Measurements from ENCODE around the gene MYO5C.
"Not testable (repeated sequence)": the region's sequence is repeated elsewhere in the genome, so short reads cannot be mapped to it uniquely, and the experiment has no call there.

Gene MYO5C

DNA sequence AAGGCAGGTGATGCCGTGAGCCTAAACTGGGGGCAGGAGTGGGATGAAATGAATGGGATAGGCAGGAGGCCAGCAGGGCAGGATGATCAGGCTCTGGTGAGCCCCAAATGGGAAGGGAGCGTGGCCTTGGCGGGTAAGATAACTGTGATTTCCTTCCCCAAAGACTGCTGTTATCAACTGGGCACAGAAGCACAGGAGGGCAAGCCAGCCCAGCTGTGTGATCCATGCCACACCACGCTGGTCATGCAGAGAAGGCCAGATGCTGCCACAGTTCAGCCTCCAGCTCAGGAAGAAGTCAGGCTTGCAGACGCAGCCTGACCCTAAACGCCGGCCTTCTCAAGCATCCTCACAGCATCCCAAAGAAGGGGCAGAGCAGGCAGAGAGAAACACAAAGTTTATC lies 52.3 kb downstream of the MYO5C start:
- TF ChIP-seq ZFX (IDR thresholded peaks at IDR 0.05), result no peak
- TF ChIP-seq, protein P1, sequence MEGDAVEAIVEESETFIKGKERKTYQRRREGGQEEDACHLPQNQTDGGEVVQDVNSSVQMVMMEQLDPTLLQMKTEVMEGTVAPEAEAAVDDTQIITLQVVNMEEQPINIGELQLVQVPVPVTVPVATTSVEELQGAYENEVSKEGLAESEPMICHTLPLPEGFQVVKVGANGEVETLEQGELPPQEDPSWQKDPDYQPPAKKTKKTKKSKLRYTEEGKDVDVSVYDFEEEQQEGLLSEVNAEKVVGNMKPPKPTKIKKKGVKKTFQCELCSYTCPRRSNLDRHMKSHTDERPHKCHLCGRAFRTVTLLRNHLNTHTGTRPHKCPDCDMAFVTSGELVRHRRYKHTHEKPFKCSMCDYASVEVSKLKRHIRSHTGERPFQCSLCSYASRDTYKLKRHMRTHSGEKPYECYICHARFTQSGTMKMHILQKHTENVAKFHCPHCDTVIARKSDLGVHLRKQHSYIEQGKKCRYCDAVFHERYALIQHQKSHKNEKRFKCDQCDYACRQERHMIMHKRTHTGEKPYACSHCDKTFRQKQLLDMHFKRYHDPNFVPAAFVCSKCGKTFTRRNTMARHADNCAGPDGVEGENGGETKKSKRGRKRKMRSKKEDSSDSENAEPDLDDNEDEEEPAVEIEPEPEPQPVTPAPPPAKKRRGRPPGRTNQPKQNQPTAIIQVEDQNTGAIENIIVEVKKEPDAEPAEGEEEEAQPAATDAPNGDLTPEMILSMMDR (conservative IDR thresholded peaks at IDR 0.05), result no peak
- no peak overlapping the region for H3K27ac ChIP-seq

DNA sequence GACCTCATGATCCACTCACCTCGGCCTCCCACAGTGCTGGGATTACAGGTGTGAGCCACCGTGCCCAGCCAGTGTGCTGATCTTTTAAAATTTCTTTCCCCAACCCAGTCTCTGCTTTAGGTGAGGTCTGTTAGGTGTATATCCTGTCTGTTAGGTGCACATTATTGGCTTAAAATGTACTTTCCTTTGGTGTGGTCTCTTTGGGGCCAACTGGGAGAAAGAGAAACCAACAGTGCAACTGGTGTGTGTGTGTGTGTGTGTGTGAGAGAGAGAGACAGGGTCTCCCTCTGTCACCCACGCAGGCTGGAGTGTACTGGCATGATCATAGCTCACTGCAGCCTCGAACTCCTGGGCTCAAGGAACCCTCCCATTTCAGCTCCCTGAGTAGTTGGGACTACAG lies 54.1 kb downstream of the MYO5C start:
- no peak overlapping the region for H3K27ac ChIP-seq
- TF ChIP-seq ZFX (IDR thresholded peaks at IDR 0.05), result no peak
- TF ChIP-seq, protein P1 (conservative IDR thresholded peaks at IDR 0.05), result no peak

DNA sequence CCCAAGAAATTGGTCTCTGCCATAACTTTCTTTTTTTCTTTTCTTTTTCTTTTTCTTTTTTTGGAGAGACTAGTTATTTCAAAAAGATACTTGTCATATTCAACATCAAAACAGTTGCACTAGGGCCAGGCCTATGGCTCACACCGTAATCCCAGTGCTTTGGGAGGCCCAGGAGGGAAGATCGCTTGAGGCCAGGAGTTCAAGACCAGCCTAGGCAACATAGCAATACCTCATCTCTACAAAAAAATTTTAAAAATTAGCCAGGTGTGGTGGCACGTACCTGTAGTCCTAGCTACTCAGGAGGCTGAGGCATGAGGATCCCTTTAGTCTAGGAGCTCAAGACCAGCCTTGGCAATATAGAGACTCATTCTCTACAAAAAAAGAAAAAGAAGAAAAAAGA lies 55.4 kb downstream of the MYO5C start:
- TF ChIP-seq ZFX (IDR thresholded peaks at IDR 0.05), result no peak
- TF ChIP-seq, protein P1 (conservative IDR thresholded peaks at IDR 0.05), result no peak

DNA sequence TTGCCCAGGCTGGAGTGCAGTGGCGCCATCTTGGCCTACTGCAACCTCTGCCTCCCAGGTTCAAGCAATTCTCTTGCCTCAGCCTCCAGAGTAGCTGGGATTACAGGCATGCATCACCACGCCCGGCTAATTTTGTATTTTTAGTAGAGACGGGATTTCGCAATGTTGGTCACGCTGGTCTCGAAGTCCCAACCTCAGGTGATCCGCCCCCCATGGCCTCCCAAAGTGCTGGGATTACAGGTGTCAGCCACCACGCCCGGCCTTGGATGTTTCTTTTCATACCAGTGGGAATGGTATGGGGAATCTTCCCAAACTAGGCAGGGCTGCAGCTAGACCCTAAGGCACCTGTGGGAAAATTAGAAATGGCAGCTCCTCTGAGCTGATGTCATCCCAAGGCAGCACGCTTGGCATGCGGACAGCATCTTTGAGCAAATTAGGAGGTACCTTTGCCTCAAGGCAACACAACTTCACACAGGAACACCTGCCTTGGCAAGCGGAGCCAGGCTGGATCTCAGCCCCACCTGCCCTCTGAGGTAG lies 56.5 kb downstream of the MYO5C start:
- not testable (repeated sequence) for H3K27ac ChIP-seq

More for the DNA sequence above, 55.4 kb downstream of the MYO5C start:
- no peak overlapping the region for H3K27ac ChIP-seq

DNA sequence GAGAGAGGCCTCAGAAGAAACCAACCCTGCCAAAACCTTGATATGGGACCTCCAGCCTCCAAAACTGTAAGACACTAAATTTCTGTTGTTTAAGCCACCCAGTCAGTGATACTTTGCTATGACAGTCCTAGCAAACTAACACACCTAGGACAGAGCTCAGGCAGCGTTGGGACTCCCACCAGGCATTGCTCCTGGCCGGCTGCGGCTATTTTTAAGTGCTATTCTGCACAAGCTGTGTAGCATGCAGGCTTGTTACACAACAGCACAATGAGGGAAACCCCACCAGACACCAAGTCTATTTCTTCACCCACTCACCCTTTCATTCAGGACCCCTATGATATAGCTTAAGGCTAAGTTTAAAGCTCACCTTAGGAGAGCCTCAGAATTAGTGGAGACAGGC lies 57.5 kb downstream of the MYO5C start:
- no peak for TF ChIP-seq ZFX (IDR thresholded peaks at IDR 0.05)
- TF ChIP-seq, protein P1 (conservative IDR thresholded peaks at IDR 0.05), result no peak
- no peak overlapping the region for H3K27ac ChIP-seq

DNA sequence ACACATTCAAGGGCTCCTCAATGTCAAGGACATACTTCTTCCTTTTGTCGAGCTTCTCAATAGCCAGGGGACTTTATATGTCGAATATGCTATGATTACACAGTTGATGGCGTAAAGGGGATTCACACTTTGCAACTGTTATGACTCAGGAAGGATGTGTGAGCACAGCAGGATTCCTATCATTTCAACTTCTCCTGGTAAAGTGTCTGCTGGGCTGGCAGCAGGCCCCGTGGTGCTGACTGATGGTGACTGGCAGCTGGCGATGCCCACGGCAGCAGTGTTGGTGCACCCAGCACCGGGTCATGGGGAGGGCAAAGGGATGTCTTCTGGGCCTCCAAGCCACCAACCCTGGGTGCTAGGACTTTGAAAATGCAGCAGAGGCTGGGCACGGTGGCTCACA lies 59.6 kb downstream of the MYO5C start:
- no peak for TF ChIP-seq ZFX (IDR thresholded peaks at IDR 0.05)
- TF ChIP-seq, protein P1 (conservative IDR thresholded peaks at IDR 0.05), result no peak
- H3K27ac ChIP-seq, result no peak overlapping the region

DNA sequence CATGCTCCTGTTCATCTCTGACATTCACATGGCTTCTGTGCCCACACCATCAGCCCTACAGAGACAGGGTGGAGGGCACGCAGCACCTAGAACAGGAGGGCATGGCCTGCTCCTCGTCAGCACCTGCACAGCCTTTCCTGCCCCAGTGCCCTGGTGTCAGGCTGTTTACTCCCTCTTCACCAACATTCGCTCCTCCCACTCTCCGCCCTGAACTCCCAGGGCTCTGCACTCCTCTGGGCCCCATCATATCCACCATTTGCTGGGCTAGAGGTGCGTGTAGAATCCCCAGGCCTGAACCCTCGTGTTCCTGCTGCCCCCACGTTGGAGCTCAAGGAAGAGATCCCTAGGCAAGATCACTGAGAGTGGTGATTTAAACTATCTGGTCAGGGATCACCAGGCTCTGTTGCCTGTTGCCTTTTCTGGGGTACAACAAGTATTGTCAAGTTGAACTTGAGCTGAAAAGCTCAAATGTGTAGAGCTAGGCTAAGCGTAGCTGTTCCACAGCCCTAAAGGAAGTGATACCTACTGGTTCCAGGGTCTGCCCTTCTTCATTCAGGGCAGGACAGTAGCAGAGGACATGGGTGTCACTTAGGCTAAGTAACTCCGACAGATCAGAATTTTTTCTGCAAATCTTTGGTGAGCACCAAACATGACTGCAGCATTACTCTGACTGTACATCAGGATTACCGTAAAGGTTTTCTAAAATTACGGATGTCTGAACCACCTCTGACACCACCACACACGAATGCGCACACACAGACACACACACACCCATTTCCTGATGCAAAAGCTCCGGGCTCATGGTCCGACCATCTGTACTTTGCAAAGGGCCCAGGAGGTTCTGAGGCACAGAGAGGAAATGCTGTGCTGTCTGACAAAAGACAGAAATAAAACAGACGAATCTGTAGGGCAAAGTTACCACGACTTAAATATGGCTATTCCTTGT lies 60.7 kb downstream of the MYO5C start:
- no peak overlapping the region for H3K27ac ChIP-seq
- TF ChIP-seq ZFX (IDR thresholded peaks at IDR 0.05), result no peak
- TF ChIP-seq, protein P1 (conservative IDR thresholded peaks at IDR 0.05), result no peak
